Ectodermal cell (in vitro differentiated cells): Measurements from ENCODE around the gene ZNF750.

ENCODE experiments used
- H3K27ac ChIP-seq: 2 replicates; pipeline ENCODE4 v1.7.0; 2013; ENCODE audit warnings: mild to moderate bottlenecking, low read depth, low read length; ENCODE audit not compliant: insufficient read depth, poor library complexity, severe bottlenecking
- H3K27me3 ChIP-seq: 2 replicates; pipeline ENCODE4 v1.7.0; 2013; ENCODE audit warnings: mild to moderate bottlenecking, low read length; ENCODE audit not compliant: insufficient read depth, control insufficient read depth, poor library complexity, severe bottlenecking
- H3K36me3 ChIP-seq: one replicate; pipeline ENCODE4 v1.7.0; 2013; ENCODE audit warnings: low read length; ENCODE audit not compliant: control insufficient read depth, insufficient read depth
- H3K4me1 ChIP-seq: one replicate; pipeline ENCODE4 v1.7.0; 2013; ENCODE audit warnings: low read length; ENCODE audit not compliant: control insufficient read depth, insufficient read depth
- H3K4me3 ChIP-seq: 2 replicates; pipeline ENCODE4 v1.7.0; 2013; ENCODE audit warnings: low read depth, low read length, control low read depth; ENCODE audit not compliant: insufficient read depth
- H3K9me3 ChIP-seq: 2 replicates; pipeline ENCODE4 v1.7.0; 2013; ENCODE audit warnings: mild to moderate bottlenecking, low read length, moderate library complexity; ENCODE audit not compliant: control insufficient read depth
- WGBS, 2 experiments: methylation state at CpG; one replicate each; pipeline ENCODE4 v1.1.7; 2013; ENCODE audit warnings: missing lambda C conversion rate in 2 of 2; 5-methylcytosine and 5-hydroxymethylcytosine counted together

ZNF750 gene

GRCh38 chr17:82872591-82873520 is 33.0 kb upstream of the ZNF750 start:
- H3K36me3 ChIP-seq: peaks cover 4% of the 10 kb centered on the region
- peaks cover 19% of the 10 kb centered on the region for H3K4me1 ChIP-seq
- no peaks in the 10 kb centered on the region for H3K9me3 ChIP-seq
- WGBS, 2 experiments: 91% methylated on average over 33 of the region's 33 CpGs
- H3K27me3 ChIP-seq: no peaks in the 10 kb centered on the region
- no peak overlapping the region for H3K4me3 ChIP-seq
- H3K27ac ChIP-seq: no peak overlapping the region

- Histone ChIP-seq H3K36me3 (peaks cover 4% of the 10 kb centered on the region), H3K4me3 (no peak overlapping the region), H3K9me3 (no peaks in the 10 kb centered on the region), H3K27me3 (no peaks in the 10 kb centered on the region), H3K4me1 (peaks cover 19% of the 10 kb centered on the region), H3K27ac (no peak overlapping the region)
- 90% methylated on average over 41 of the region's 41 CpGs for WGBS, 2 experiments
Observed at GRCh38 chr17:82871776-82872561, 32.1 kb upstream of the ZNF750 start.

- 95 to 96% methylated on average over 31 of the region's 31 CpGs for WGBS, 2 experiments
- Histone ChIP-seq H3K4me3 (no peak overlapping the region), H3K4me1 (peaks cover 19% of the 10 kb centered on the region), H3K9me3 (no peaks in the 10 kb centered on the region), H3K36me3 (peaks cover 4% of the 10 kb centered on the region), H3K27ac (no peak overlapping the region), H3K27me3 (no peaks in the 10 kb centered on the region)
Observed at GRCh38 chr17:82871056-82871775, 31.4 kb upstream of the ZNF750 start.

GRCh38 chr17:82870541-82870940 is 30.7 kb upstream of the ZNF750 start:
- H3K9me3 ChIP-seq: no peaks in the 10 kb centered on the region
- H3K27ac ChIP-seq: no peak overlapping the region
- no peaks in the 10 kb centered on the region for H3K27me3 ChIP-seq
- H3K4me3 ChIP-seq: no peak overlapping the region
- WGBS, 2 experiments: 95 to 98% methylated on average over 14 of the region's 14 CpGs
- peaks cover 20% of the 10 kb centered on the region for H3K4me1 ChIP-seq
- peaks cover 4% of the 10 kb centered on the region for H3K36me3 ChIP-seq

GRCh38 chr17:82870091-82870491 is 30.3 kb upstream of the ZNF750 start:
- Histone ChIP-seq H3K4me3 (no peak overlapping the region), H3K9me3 (no peaks in the 10 kb centered on the region), H3K36me3 (peaks cover 4% of the 10 kb centered on the region), H3K27ac (no peak overlapping the region), H3K4me1 (peaks cover 15% of the 10 kb centered on the region), H3K27me3 (no peaks in the 10 kb centered on the region)
- WGBS, 2 experiments: 94% methylated on average over 35 of the region's 35 CpGs

GRCh38 chr17:82869536-82869935 is 29.7 kb upstream of the ZNF750 start:
- H3K27me3 ChIP-seq: no peaks in the 10 kb centered on the region
- peaks cover 4% of the 10 kb centered on the region for H3K36me3 ChIP-seq
- no peak overlapping the region for H3K27ac ChIP-seq
- no peaks in the 10 kb centered on the region for H3K9me3 ChIP-seq
- no peak overlapping the region for H3K4me3 ChIP-seq
- WGBS, 2 experiments: 85 to 91% methylated on average over 10 to 11 of the region's 11 CpGs
- peaks cover 12% of the 10 kb centered on the region for H3K4me1 ChIP-seq

GRCh38 chr17:82868715-82869131 is 28.9 kb upstream of the ZNF750 start:
- WGBS, 2 experiments: 90% methylated on average over 21 of the region's 21 CpGs
- no peaks in the 10 kb centered on the region for H3K9me3 ChIP-seq

GRCh38 chr17:82867763-82868325 is 28.0 kb upstream of the ZNF750 start:
- WGBS, 2 experiments: 94 to 95% methylated on average over 18 of the region's 18 CpGs

More at GRCh38 chr17:82868715-82869131, 28.9 kb upstream of the ZNF750 start:
- Histone ChIP-seq H3K4me3 (no peak overlapping the region), H3K27ac (no peak overlapping the region), H3K4me1 (peaks cover 18% of the 10 kb centered on the region), H3K27me3 (no peaks in the 10 kb centered on the region), H3K36me3 (peaks cover 4% of the 10 kb centered on the region)

GRCh38 chr17:82866590-82867191 is 26.9 kb upstream of the ZNF750 start:
- Histone ChIP-seq H3K4me3 (no peak overlapping the region), H3K36me3 (peaks cover 4% of the 10 kb centered on the region), H3K27ac (no peak overlapping the region), H3K27me3 (no peaks in the 10 kb centered on the region), H3K9me3 (no peaks in the 10 kb centered on the region), H3K4me1 (peaks cover 33% of the 10 kb centered on the region)
- WGBS, 2 experiments: 88 to 89% methylated on average over 11 of the region's 11 CpGs

More at GRCh38 chr17:82867763-82868325, 28.0 kb upstream of the ZNF750 start:
- no peak overlapping the region for H3K27ac ChIP-seq
- H3K36me3 ChIP-seq: peaks cover 4% of the 10 kb centered on the region
- peaks cover 27% of the 10 kb centered on the region for H3K4me1 ChIP-seq
- no peaks in the 10 kb centered on the region for H3K27me3 ChIP-seq
- no peak overlapping the region for H3K4me3 ChIP-seq
- no peaks in the 10 kb centered on the region for H3K9me3 ChIP-seq
